ENCODE results near the gene TMEM240. TPM values are rescaled to one million over a fixed set of nuclear protein-coding genes. Genes with fewer than 3 reads are reported as not detected.

Gene TMEM240
- total and polyA plus RNA-seq, 2 donors (not counting 3 experiments of a cell fraction or from before 2014, with no cell fraction given), result 7.0 to 7.6 TPM

DNA sequence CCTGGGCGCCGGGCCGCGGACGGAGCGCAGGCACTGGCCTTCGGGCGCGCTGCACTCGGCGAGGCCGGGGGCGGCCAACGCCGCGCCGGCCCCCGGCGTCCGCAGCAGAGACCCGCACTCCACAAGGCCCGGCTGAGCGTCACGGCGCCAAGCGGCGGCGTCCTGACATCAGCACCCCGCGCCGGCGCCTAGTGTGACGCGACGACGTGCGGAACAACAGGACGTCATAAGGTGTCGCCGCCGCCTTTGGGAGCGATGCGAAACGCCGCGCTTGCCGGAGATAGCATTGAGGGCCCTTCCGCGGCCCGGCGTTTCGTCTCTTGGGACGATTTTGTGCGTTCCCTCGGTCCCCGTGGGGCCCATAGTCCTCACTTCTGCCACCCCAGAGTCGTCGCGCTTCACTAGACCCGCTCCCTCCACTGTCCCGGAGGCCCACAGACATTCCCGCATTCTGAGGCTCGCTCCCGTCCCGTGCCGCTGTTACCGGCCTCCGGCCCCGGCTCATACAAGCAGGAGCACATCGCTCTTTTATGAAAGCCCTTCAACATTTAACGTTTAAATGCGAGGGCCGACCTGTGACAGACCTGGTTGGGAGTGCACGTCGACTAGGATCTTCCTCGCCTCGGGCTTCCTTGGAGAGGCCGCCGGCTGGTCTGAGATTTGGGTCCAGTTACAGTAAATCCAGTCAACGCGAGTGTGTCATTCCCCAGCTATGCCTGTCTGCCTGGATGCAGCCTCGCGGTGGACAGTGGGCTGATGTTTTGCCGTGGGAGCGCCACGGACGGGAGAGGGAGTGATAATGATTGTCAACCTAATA is 34.5 kb upstream of the TMEM240 start, which contains the start of gene SSU72:
TSS of gene SSU72 (minus strand) at position 143 of the 817 bp plus-strand sequence. CDS start 306 bp downstream, outside the sequence.
- BruUV-seq (replicated peaks), result TSS peak; percentile 97
- FAIRE-seq (peak; percentile 61), DNase-seq (ENCODE audit: low read depth, low spot score) (peak; percentile 88)
- POLR2A ChIA-PET, result no interaction called here
- CTCF ChIA-PET, result no interaction called here
- peak within 1 kb of the TSS; percentile 52 to 97 (median 75) for H3K4me3 ChIP-seq (replicated peaks in 1 of 3; ENCODE audit: insufficient read depth in 1 of 3, low read depth in 1 of 3, low read length in 3 of 3)
- peaks cover 44% of the 10 kb centered on the region for H3K79me2 ChIP-seq (ENCODE audit: control insufficient read depth, insufficient read depth, low read length)
- no peaks in the 10 kb centered on the region for H3K9me3 ChIP-seq (replicated peaks; ENCODE audit: control insufficient read depth, insufficient read depth, low read length)
- H3K27me3 ChIP-seq (ENCODE audit: control insufficient read depth in 2 of 2, insufficient read depth in 2 of 2, low read length in 2 of 2), result no peaks in the 10 kb centered on the region
- no peaks in the 10 kb centered on the region for H4K20me1 ChIP-seq (replicated peaks; ENCODE audit: control insufficient read depth, extremely low read depth, insufficient read depth, low read length)
- no peaks in the 10 kb centered on the region for H3K9me1 ChIP-seq (replicated peaks; ENCODE audit: control insufficient read depth, extremely low read depth, insufficient read depth, low read length)
- peak within 1 kb of the TSS; percentile 86 for H3K9ac ChIP-seq (replicated peaks; ENCODE audit: extremely low read depth, insufficient read depth, low read length)
- H3K4me2 ChIP-seq (ENCODE audit: insufficient read depth, low read length), result peak within 1 kb of the TSS; percentile 98
- peak within 1 kb of the TSS; percentile 80 for H2AFZ ChIP-seq (ENCODE audit: low read depth, low read length)
- H3K27ac ChIP-seq (ENCODE audit: insufficient read depth, low read depth, low read length), result peak within 1 kb of the TSS; percentile 95
- dilution Hi-C loops (cut with MboI; ENCODE audit: extremely low pct_ligation_motif_present, low sequenced_read_pairs), result no loop called here
- no peaks in the 10 kb centered on the region for H3K36me3 ChIP-seq (ENCODE audit: control insufficient read depth in 2 of 2, extremely low read depth in 1 of 2, insufficient read depth in 2 of 2, low read length in 2 of 2)
- H3K4me1 ChIP-seq (ENCODE audit: control insufficient read depth, extremely low read depth, insufficient read depth, low read length), result peaks cover 12% of the 10 kb centered on the region
- TF ChIP-seq POLR2A (IDR thresholded peaks at IDR 0.05; ENCODE audit: low read depth, low read length), result peak; percentile 93
- TF ChIP-seq POLR2AphosphoS5 (IDR thresholded peaks at IDR 0.05; ENCODE audit: insufficient read depth, low read depth, low read length), result peak; percentile 97
- no peak for TF ChIP-seq FOS (IDR thresholded peaks at IDR 0.05; ENCODE audit: borderline replicate concordance, insufficient read depth, low read length)
- TF ChIP-seq, protein P1, sequence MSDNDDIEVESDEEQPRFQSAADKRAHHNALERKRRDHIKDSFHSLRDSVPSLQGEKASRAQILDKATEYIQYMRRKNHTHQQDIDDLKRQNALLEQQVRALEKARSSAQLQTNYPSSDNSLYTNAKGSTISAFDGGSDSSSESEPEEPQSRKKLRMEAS (IDR thresholded peaks at IDR 0.05; ENCODE audit: insufficient read depth, insufficient read length), result no peak
- intact Hi-C loops (cut with micrococcal nuclease), result loop anchor here (1.0 to 2.0 kb wide), 2 partner anchors 40 to 62 kb away; partner anchors contain the start of genes ATAD3A and MIB2
